NCI-H345 (cell line): ENCODE measurements around the gene ARPP19.
"Not testable (repeated sequence)": the region's sequence is repeated elsewhere in the genome, so short reads cannot be mapped to it uniquely, and the experiment has no call there.

ENCODE experiments used
- DNase-seq: peaks from one replicate; lab custom pipeline; 2025; lab: John Stamatoyannopoulos, UW

ARPP19 gene

DNA sequence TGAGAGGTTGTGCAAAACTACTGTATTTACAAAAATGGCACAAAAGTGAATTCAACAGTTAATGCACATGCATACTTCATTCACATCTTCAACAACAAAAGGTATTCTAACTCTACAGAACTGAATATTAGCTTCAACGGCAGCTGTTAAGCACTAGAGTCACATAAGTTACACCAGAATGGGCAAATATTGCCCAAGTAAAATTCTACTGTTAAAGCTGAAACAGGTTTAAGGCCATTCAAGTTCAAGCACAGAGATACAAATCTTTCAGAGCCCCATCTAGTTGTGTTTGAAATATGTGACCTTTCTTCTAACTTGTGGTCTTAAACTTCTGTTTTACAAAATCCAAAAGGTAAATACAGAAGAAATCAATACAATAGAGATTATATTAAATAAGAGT, 17.6 kb downstream of the ARPP19 start:
- DNase-seq = not testable (repeated sequence)

DNA sequence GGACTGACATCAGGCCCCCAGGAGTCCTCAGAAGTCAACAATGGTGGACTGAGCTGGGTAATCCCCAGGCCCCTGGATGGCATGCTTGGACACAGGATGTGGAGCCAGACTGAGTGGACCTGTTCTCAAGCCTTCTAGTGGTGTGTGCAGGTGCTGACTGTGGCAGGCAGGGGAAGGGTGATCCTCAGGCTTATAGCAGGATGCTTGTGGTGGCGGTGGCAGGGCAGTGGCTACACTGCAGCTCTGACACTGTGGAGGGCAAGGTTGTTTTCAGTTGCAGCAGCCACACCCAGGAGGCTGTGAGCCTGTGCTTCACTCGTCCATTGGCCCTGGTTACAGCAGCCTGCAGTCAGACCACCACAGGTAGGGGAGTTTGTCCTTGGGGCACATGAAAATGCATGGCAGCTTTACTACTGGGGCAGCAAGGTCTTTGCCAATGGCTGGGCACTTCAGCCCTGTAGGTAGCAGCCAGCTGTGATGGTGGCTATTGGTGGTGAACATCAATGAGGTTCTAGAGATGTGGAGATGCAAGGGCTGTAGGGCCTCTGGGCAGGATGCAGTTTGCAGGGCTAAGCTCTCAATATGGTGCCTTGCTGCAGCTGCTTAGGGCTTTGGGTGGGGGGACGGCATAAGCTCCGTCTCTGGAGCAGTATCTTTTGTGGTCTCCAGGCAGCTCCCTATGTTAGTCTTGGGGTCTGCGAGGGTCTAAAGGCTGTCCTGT, 22.6 kb downstream of the ARPP19 start:
- DNase-seq = no peak

GRCh38 chr15:52540374-52541012, 28.3 kb downstream of the ARPP19 start:
- no peak for DNase-seq

GRCh38 chr15:52537459-52537858, 31.4 kb downstream of the ARPP19 start:
- DNase-seq = no peak

DNA sequence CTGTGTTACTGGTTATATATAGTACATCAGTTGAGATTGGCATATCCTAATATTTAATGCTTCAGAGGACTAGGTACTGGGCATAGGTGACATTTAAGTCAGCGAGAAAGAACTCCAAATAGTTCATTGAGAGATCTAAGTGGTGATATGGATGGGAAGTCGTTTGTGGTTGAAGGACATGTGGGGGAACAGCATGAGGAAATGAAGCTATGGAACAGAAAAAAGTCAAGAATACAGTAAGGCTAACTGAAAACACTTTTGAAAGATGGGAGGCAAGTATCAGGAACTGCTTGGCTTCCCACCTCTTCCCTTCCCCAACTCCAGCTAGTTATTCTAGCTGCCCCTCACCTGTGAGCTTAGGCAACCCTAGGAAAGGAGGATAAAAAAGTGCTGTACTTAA, 36.4 kb downstream of the ARPP19 start:
- DNase-seq = no peak

GRCh38 chr15:52529940-52530339, 38.9 kb downstream of the ARPP19 start:
- no peak for DNase-seq

GRCh38 chr15:52529341-52529924, 39.4 kb downstream of the ARPP19 start:
- no peak for DNase-seq

- DNase-seq = peak; percentile 52
These were observed 40.1 kb downstream of the ARPP19 start, which contains the start of gene MYO5A for GRCh38 chr15:52528564-52529340. TSS of gene MYO5A (minus strand) at chr15:52528880. CDS start at chr15:52528806, 74 bp downstream.

GRCh38 chr15:52527911-52528563, 40.8 kb downstream of the ARPP19 start:
- peak; percentile 26 for DNase-seq

- no peak for DNase-seq
These were observed 41.5 kb downstream of the ARPP19 start for GRCh38 chr15:52527196-52527910.

GRCh38 chr15:52524223-52525136, 44.4 kb downstream of the ARPP19 start:
- DNase-seq = no peak

DNA sequence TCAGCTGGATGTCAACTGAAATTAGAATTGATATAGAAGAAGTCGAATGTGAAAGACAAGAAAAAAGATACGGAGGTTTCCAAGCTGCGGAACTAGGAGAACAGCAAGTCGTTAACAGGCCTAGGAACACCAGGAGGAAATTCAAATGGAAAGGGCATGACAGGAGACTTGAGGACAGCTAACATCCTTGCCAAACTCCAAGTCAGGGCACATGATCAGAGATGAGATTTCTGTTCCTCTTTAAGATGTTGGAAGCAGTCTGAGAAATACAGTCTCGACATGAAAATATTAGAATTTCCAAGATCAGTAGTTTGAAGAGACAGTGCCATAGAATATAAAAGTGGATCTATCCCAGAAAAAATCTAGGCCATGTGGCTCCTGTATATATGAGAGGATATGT, 45.2 kb downstream of the ARPP19 start:
- no peak for DNase-seq

- no peak for DNase-seq
These were observed 45.6 kb downstream of the ARPP19 start for GRCh38 chr15:52523192-52523591.

DNA sequence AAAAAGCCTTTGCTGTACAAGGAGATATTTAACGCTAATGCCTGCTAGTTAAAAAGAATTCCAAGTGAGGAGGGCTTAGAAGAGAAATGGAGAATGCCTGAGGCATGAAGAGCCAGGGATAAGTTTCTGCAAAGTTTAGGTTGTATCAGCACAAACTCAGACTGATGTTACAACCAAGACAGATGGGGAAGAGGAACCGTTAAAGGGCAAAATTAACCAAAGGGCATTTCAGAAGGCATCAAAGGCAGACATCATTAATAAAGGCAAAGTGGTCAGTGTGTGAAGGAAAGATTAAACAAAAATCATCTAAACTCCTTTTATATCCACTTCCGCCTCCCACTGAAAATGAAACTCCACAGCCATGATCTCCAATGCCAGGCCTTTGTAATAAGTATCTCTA, 47.1 kb downstream of the ARPP19 start:
- no peak for DNase-seq

DNA sequence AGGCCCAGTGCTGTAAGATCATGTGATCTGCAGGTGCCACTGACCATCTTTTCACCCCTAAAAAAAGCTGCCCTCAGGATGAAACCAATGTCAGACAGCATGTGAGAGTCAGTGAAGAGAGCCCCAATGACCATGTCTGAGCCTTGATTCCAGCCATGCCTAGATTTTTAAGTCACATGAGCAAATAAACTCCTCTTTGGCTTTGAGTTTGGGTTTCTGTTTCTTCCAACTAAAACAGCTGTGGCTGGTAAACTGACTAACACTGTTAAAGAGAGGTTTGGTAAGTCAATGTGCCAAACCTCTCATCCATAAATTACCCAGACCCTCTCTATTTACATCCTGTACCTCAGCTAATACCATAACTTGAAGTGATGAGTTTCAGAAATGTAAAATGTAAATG, 48.4 kb downstream of the ARPP19 start:
- no peak for DNase-seq

DNA sequence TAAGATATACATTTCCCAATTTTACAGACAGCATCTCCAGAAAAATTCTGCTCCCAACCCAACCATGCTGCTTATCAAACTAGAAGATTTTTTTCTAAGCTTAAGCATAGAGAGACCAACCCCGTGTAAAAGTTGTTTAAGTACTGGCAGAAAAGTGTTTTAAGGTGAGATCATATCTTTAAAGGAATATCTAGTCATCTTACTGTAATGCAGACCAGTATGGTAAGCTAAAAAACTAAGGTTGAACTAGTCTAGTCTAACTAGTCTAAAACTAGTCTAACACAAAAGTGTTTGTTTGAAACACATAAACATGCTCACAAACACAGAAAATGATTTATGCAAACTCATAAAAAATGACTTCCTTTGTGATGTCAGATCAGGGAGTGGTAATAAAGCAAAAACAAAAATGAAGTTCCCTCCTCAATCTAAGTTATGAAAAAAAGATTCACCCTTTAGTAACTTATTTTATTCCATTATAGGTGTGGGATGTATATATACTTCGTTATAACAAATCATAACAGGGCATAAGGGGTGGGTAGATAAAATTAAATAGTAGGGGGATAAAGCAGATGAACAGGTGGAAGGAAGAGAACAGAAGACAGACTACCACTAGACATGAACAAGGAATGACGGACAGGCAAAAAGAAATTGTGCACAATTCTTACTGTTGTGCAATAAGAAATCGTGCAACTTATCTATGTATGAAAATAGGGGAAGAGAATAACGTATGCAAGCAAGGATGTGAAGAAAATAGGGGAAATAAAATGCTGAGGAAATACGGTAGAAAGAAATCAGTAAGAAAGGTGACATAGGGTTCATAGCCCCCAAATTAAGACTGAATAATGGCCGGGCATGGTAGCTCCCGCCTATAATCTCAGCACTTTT, 50.1 kb downstream of the ARPP19 start:
- no peak for DNase-seq

DNA sequence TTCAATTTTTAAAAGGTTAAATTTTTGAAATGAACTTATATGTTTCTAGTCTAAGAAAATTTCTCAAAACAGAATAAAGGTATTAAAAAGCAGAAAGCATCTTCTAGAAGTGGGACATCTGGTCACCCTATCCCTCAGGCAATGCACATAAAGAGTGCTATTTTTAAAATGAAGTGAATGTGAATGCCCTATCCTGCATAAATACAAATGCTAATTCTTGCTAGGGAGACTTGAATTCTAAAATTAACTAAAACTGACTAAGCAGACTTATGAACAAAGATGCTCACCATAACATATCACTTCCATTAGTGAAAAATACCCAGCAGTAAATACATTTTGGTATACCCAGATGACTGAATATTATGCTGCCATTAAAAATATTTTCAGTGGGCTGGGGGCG, 51.8 kb downstream of the ARPP19 start:
- no peak for DNase-seq

GRCh38 chr15:52515343-52515742, 53.5 kb downstream of the ARPP19 start:
- no peak for DNase-seq

- DNase-seq = no peak
These were observed 54.3 kb downstream of the ARPP19 start for GRCh38 chr15:52514482-52514881.
